Ovary (tissue), 9 donors: Measurements from ENCODE around the gene NOL7. TPM values are rescaled to one million over a fixed set of nuclear protein-coding genes. Genes with fewer than 3 reads are reported as not detected.

ENCODE experiments used
- DNase-seq, 5 donors: peaks; one replicate each; pipeline ENCODE4 v3.0.0-alpha.2; 2019 to 2020
- H3K27ac ChIP-seq, 2 donors: fragments of 200-600 bp; one replicate each; pipeline versions ENCODE4 v1.5.1 to v1.8.0; 2019 to 2022
- H3K27me3 ChIP-seq: fragments of 200-600 bp; one replicate; pipeline ENCODE4 v1.8.0; 2022
- H3K36me3 ChIP-seq: fragments of 200-600 bp; sonication (generic); one replicate; pipeline ENCODE4 v1.5.1; 2019
- H3K4me1 ChIP-seq: one replicate; pipeline ENCODE4 v1.8.1; 2013; ENCODE audit warnings: mild to moderate bottlenecking, moderate library complexity; ENCODE audit not compliant: insufficient read depth
- H3K4me3 ChIP-seq: fragments of 200-600 bp; sonication (generic); one replicate; pipeline ENCODE4 v1.5.1; 2017
- H3K9me3 ChIP-seq, 2 donors: fragments of 200-600 bp in 1 of 2; sonication (generic) in 1 of 2; one replicate each; pipeline versions ENCODE4 v1.5.1 to v1.8.1; 2013 to 2019; ENCODE audit warnings: mild to moderate bottlenecking in 1 of 2, moderate library complexity in 1 of 2
- CTCF ChIP-seq, 3 donors: fragments of 450-650 bp in 2 of 3; fragments of 200-600 bp in 1 of 3; IDR thresholded peaks; one replicate each; pipeline versions ENCODE4 v1.5.1 to v1.8.0; 2016 to 2022; ENCODE audit warnings: antibody characterized with exemption in 3 of 3, mild to moderate bottlenecking in 1 of 3
- EP300 ChIP-seq: sonication (generic); formaldehyde crosslinking; IDR thresholded peaks from one replicate; pipeline ENCODE4 v1.6.1; 2017; ENCODE audit warnings: antibody characterized with exemption
- POLR2A ChIP-seq: fragments of 450-650 bp; IDR thresholded peaks from one replicate; pipeline ENCODE4 v1.6.1; 2017; ENCODE audit warnings: antibody characterized with exemption, mild to moderate bottlenecking, moderate library complexity
- WGBS, 3 donors: extraction: QIAGEN DNeasy Blood & Tissue Kit in 1 of 3; methylation state at CpG; one replicate each; pipeline versions ENCODE4 v1.1.5 to v1.1.7; 2013 to 2017; 5-methylcytosine and 5-hydroxymethylcytosine counted together
- intact Hi-C, 4 donors: fragments of 100-400 bp; cut with DNase I; formaldehyde crosslinking; loops; one replicate each; pipeline versions ENCODE4 v1.11.0 to v1.15.1; 2022 to 2023
- polyA plus RNA-seq, 2 donors: library from polyadenylated mRNA; stranded (reverse); fragments of 200-250 nt in 1 of 2; fragments of 350-450 nt in 1 of 2; fragmentation: Illumina TruSeq in 1 of 2; extraction: RNeasy Lipid Tissue Mini Kit (QIAGEN cat#74804) in 1 of 2; gene quantifications; one replicate each; pipeline ENCODE4 v1.2.3, GENCODE V29; 2013 to 2014
- total RNA-seq, 7 donors: library from RNA; depleted of rRNA in 2 of 7; stranded (reverse); fragments of >200 nt in 2 of 7; fragmentation: NEBNext Ultra II Directional in 3 of 7; extraction: Animal tissue kit (Norgen Biotek cat#: 25700) in 3 of 7; gene quantifications; one replicate each; pipeline versions ENCODE4 v1.1.0 to v1.2.4, GENCODE V29; 2016 to 2023
- donor health status: DM: no; HTN: no; CAD: no; lungs with moderate emphysema.
- donor health status: DM: no; HTN: no; CAD: no.
- donor health status: Bipolar disorder and iron deficiency.
- donor health status: DM: yes; HTN: yes; CAD: no.
- donor health status: DM: no; HTN: no; CAD: no.
- donor health status: DM: yes; HTN: yes; CAD: no.

Gene NOL7
- total and polyA plus RNA-seq, 9 donors, result 49.3 to 77.7 (median 62.6) TPM

DNA sequence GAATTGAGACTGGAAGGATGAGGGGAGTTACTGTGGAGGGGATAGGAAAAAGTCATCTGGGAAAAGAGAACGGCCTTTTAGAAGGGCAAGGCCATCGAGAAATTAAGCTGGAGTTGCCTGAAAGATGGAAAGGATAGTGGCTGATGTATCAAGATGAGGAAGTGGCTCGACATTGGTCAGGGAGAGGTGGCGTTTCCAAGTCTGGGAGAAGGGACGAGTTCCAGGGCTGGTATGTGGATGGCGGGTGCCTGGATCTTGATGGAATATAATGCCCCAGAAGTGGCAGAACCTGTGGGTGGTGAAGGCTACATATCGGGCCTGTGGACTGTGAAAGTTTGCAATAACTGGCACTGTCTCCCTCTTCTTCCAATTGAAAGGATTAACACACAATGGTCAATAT is 42.9 kb upstream of the NOL7 start:
- 86 to 88% (median 86%) methylated on average over 7 of the region's 7 CpGs for WGBS, 3 donors
- no peak overlapping the region for H3K27ac ChIP-seq
- no peaks in the 10 kb centered on the region for H3K9me3 ChIP-seq
- intact Hi-C loops, result loop anchor here in 1 of 4 donors (5.0 kb wide), 1 partner anchor 195 kb away; no protein-coding TSS in a partner anchor
- H3K36me3 ChIP-seq, result no peaks in the 10 kb centered on the region
- no peak for DNase-seq
- TF ChIP-seq POLR2A (no peak), EP300 (no peak), CTCF (IDR thresholded peaks at IDR 0.05) (no peak)
- H3K4me1 ChIP-seq, result no peaks in the 10 kb centered on the region
- H3K4me3 ChIP-seq, result no peak overlapping the region
- H3K27me3 ChIP-seq, result no peaks in the 10 kb centered on the region

GRCh38 chr6:13572951-13573654 is 42.0 kb upstream of the NOL7 start:
- DNase-seq, result no peak
- Histone ChIP-seq H3K36me3 (no peaks in the 10 kb centered on the region), H3K27me3 (no peaks in the 10 kb centered on the region), H3K4me3 (peak overlapping the region; percentile 64), H3K4me1 (no peaks in the 10 kb centered on the region), H3K27ac (peak overlapping the region in 1 of 2 donors; percentile 89), H3K9me3 (no peaks in the 10 kb centered on the region)
- TF ChIP-seq EP300 (no peak), POLR2A (no peak), CTCF (IDR thresholded peaks at IDR 0.05) (no peak)
- WGBS, 3 donors, result 72 to 81% (median 76%) methylated on average over 16 of the region's 16 CpGs
- intact Hi-C loops, result loop anchor here in 1 of 4 donors (5.0 kb wide), 1 partner anchor 194 kb away; no protein-coding TSS in a partner anchor

- Histone ChIP-seq H3K36me3 (no peaks in the 10 kb centered on the region), H3K4me3 (peak overlapping the region; percentile 64), H3K4me1 (no peaks in the 10 kb centered on the region), H3K27ac (peak overlapping the region; percentile 76 to 89), H3K9me3 (no peaks in the 10 kb centered on the region), H3K27me3 (no peaks in the 10 kb centered on the region)
- DNase-seq, result peak in 4 of 5 donors; percentile 33 to 40 (median 36)
- WGBS, 3 donors, result 9 to 16% (median 10%) methylated on average over 14 of the region's 14 CpGs
- TF ChIP-seq EP300 (no peak), CTCF (IDR thresholded peaks at IDR 0.05) (no peak), POLR2A (no peak)
- intact Hi-C loops, result loop anchor here in 1 of 4 donors (5.0 kb wide), 1 partner anchor 194 kb away; no protein-coding TSS in a partner anchor
These were observed 41.4 kb upstream of the NOL7 start for GRCh38 chr6:13573669-13574110.

DNA sequence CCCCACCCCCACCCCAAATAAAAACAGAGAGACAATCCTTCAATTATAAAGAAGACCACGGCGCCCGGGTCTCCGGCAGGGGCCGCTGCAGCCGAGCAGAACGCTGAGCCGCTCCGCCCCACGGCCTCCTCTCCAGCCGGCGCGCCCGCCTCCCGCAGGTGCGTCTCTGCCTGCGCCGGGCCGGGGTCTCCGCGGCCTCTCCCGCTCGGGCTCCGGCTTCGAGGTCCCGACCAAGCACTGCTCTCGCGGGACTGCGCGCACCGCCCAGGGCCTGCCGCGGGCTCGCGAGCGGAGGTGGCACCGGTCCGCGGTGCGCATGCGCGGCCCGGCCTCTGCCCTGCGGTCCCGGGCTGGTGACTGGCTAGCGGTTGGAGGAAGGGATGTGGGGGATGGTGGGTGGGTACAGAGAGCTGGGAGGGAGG is 41.0 kb upstream of the NOL7 start:
- no peaks in the 10 kb centered on the region for H3K36me3 ChIP-seq
- H3K27ac ChIP-seq, result peak overlapping the region; percentile 76 to 89
- no peaks in the 10 kb centered on the region for H3K27me3 ChIP-seq
- TF ChIP-seq CTCF (IDR thresholded peaks at IDR 0.05) (peak; percentile 14 to 70 (median 70)), EP300 (no peak)
- peak overlapping the region; percentile 64 for H3K4me3 ChIP-seq
- intact Hi-C loops, result loop anchor here in 1 of 4 donors (5.0 kb wide), 1 partner anchor 193 kb away; no protein-coding TSS in a partner anchor
- H3K4me1 ChIP-seq, result no peaks in the 10 kb centered on the region
- DNase-seq, result peak; percentile 86 to 92 (median 92)
- WGBS, 3 donors, result 0 to 1% (median 1%) methylated on average over 36 to 46 of the region's 46 CpGs
- H3K9me3 ChIP-seq, result no peaks in the 10 kb centered on the region
